Embryonic facial prominence (tissue), 1 donor: ENCODE measurements around the gene DLX1.

Experiments
- DNase-seq: peaks from one replicate; pipeline ENCODE4 v3.0.0-alpha.2; 2016; ENCODE audit errors: extremely low spot score

The DLX1 gene

GRCh38 chr2:172098287-172098649 is 13.0 kb downstream of the DLX1 start:
- DNase-seq = no peak

DNA sequence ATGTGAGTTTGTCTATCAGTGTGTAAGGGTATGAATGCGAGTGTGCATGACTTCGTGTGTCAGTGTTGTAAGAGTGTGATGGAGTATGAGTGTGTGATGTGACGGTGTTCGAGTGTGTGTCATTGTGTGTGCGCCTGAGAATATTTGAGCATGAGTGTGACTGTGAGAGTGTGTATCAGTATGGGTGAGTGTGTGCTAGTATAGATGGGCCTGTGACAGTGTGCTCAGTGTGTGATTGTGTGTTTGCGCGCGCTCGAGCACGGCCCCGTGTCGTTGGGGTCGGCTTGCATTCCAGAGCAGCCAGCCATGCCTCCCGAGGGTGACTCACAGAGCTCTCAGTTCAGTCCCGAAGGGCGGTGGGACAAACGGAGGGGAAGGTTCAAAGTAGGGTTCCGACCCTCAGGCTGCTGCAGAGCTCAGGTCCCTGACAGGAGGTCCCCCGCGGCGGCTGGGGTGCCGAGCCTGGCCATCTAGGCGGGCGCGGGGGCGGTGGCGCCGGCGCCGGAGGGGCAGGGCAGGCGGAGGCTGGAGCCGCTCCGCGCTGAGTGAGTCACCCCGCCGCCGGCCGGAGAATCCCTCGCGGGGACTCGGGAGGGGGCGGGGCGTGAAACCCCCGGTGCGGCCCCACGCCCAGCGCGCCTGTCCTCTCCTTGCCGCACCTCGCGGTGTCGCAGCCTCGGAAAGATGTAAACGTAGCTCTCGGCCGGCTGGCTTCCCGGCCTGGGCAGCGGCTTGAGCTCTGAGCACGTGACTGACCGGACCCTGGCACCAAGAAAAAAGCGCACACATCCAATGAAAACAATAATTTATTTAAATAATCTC is 13.6 kb downstream of the DLX1 start:
- DNase-seq = peak; percentile 5

- peak; percentile 3 for DNase-seq
These were observed 14.3 kb downstream of the DLX1 start for GRCh38 chr2:172099472-172100079.

GRCh38 chr2:172100080-172100934 is 15.0 kb downstream of the DLX1 start:
- peak; percentile 5 for DNase-seq

GRCh38 chr2:172100935-172101820 is 15.9 kb downstream of the DLX1 start:
- DNase-seq = no peak

- no peak for DNase-seq
These were observed 16.6 kb downstream of the DLX1 start for GRCh38 chr2:172101821-172102390.

GRCh38 chr2:172102391-172103359 is 17.4 kb downstream of the DLX1 start, which contains the start of gene DLX2:
TSS of gene DLX2 (minus strand) at chr2:172102900. CDS start at chr2:172102538, 362 bp downstream.
- peak; percentile 83 for DNase-seq

- no peak for DNase-seq
These were observed 18.4 kb downstream of the DLX1 start for GRCh38 chr2:172103471-172104272.

- no peak for DNase-seq
These were observed 20.3 kb downstream of the DLX1 start for GRCh38 chr2:172105471-172106107.

GRCh38 chr2:172106108-172106961 is 21.0 kb downstream of the DLX1 start:
- no peak for DNase-seq

- DNase-seq = no peak
These were observed 22.6 kb downstream of the DLX1 start for GRCh38 chr2:172107690-172108586.

DNA sequence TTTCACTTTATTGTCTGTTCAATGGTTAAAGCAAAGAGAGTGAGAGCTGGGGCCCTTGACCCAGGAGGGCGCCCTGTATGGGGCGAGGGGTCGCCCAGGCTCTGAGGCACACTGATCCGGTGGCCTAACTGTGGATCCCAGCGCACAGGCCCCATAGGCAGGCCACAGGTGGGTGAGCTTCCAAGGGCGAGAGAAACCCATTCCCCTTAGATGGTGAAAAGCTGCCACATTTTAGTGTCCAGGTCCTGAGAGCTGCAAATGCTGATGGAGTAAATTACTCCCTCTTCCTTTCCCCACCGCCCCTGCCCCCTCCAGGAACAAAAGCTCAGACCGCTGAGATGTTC is 23.3 kb downstream of the DLX1 start:
- no peak for DNase-seq

- DNase-seq = no peak
These were observed 24.1 kb downstream of the DLX1 start for GRCh38 chr2:172109256-172109987.

DNA sequence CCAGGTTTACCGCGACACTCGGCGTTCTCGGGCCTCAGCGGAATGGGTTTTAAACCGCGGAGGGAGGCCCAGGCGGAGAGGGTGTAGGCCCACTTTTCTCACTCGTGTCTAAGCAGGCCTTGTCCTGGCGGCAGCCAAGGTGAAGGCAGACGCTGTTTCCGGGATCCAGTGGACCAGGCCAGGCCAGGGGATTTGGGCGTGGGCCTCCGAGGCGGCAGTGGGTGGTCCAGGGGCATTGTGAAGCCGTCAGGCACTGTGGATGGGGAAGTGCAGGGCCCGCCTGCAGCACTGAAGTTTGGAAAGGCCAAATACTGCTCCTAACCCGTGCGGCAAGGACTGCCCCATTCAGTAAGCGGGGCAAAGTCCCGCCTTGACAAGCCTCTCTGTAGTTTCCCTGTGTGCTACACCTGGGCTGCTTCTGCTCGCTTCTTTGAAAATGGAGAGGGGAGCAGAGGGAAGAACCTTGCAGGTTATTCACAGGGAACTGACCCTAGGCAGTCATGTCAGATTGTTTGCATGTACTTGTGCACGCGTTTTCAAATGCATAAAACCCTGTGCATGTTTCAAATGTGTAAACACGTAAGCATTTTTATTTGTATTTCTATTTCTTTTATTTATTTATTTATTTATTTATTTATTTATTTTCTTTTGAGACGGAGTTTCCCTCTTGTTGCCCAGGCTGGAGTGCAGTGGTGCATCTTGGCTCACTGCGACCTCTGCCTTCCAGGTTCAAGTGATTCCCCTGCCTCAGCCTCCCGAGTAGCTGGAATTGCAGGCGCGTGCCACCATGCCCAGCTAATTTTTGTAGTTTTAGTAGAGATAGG is 24.9 kb downstream of the DLX1 start:
- DNase-seq = no peak

GRCh38 chr2:172113617-172114016 is 28.3 kb downstream of the DLX1 start:
- no peak for DNase-seq
